Ovary (tissue), 3 donors: ENCODE data around the gene PRPF19.

Experiments used
- EP300 ChIP-seq: sonication (generic); formaldehyde crosslinking; IDR thresholded peaks from one replicate; pipeline ENCODE4 v1.6.1; 2017; ENCODE audit warnings: antibody characterized with exemption
- POLR2A ChIP-seq: fragments of 450-650 bp; IDR thresholded peaks from one replicate; pipeline ENCODE4 v1.6.1; 2017; ENCODE audit warnings: antibody characterized with exemption, mild to moderate bottlenecking, moderate library complexity
- TF ChIP-seq, protein P1 (sequence below), 3 donors: fragments of 450-650 bp in 2 of 3; fragments of 200-600 bp in 1 of 3; IDR thresholded peaks; one replicate each; pipeline versions ENCODE4 v1.5.1 to v1.8.0; 2016 to 2022; ENCODE audit warnings: antibody characterized with exemption in 3 of 3, mild to moderate bottlenecking in 1 of 3
- donor health status: DM: no; HTN: no; CAD: no.

DNA sequence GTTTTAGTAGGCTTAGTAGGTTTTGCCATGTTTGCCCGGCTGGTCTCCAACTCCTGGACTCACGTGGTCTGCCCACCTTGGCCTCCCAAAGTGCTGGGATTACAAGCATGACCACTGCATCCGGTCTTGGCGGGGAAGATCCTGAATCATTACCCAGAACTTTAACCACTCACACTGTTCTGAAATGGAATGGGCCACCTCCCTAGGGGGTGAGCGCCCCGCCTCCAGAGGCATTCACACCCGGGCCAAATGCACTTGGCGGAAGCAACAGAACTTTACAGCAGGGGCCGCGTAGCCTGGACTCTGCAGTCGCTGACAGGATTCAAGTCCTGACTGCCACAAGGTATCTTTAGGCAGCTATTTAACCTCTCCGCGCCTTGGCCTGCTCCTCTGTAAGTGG, 59.1 kb downstream of the PRPF19 start:
- TF ChIP-seq EP300 = no peak
- TF ChIP-seq, protein P1, sequence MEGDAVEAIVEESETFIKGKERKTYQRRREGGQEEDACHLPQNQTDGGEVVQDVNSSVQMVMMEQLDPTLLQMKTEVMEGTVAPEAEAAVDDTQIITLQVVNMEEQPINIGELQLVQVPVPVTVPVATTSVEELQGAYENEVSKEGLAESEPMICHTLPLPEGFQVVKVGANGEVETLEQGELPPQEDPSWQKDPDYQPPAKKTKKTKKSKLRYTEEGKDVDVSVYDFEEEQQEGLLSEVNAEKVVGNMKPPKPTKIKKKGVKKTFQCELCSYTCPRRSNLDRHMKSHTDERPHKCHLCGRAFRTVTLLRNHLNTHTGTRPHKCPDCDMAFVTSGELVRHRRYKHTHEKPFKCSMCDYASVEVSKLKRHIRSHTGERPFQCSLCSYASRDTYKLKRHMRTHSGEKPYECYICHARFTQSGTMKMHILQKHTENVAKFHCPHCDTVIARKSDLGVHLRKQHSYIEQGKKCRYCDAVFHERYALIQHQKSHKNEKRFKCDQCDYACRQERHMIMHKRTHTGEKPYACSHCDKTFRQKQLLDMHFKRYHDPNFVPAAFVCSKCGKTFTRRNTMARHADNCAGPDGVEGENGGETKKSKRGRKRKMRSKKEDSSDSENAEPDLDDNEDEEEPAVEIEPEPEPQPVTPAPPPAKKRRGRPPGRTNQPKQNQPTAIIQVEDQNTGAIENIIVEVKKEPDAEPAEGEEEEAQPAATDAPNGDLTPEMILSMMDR (IDR thresholded peaks at IDR 0.05) = no peak
- no peak for TF ChIP-seq POLR2A
